Endothelial cell (in vitro differentiated cells): ENCODE measurements around the gene TLN1. TPM values are rescaled to one million over a fixed set of nuclear protein-coding genes. Genes with fewer than 3 reads are reported as not detected.

Experiments used
- DNase-seq: peaks from one replicate; pipeline ENCODE4 v3.0.0; 2021; ENCODE audit warnings: low spot score
- H3K27ac Mint-ChIP-seq: one replicate; pipeline ENCODE4 v1.8.0; 2021; ENCODE audit warnings: mixed read lengths, inconsistent platforms; ENCODE audit not compliant: unreplicated experiment
- H3K27me3 Mint-ChIP-seq: one replicate; pipeline ENCODE4 v1.8.0; 2021; ENCODE audit warnings: mild to moderate bottlenecking, moderate library complexity, mixed read lengths, inconsistent platforms; ENCODE audit not compliant: unreplicated experiment
- H3K36me3 Mint-ChIP-seq: one replicate; pipeline ENCODE4 v1.8.0; 2021; ENCODE audit warnings: mild to moderate bottlenecking, low read depth, mixed read lengths, inconsistent platforms; ENCODE audit not compliant: unreplicated experiment
- H3K4me1 Mint-ChIP-seq: one replicate; pipeline ENCODE4 v1.8.0; 2021; ENCODE audit warnings: mild to moderate bottlenecking, mixed read lengths, inconsistent platforms; ENCODE audit not compliant: unreplicated experiment
- H3K4me3 Mint-ChIP-seq: one replicate; pipeline ENCODE4 v1.8.0; 2021; ENCODE audit warnings: mild to moderate bottlenecking, mixed read lengths, inconsistent platforms; ENCODE audit not compliant: unreplicated experiment
- H3K9me3 Mint-ChIP-seq: one replicate; pipeline ENCODE4 v1.8.0; 2021; ENCODE audit warnings: mixed read lengths, inconsistent platforms; ENCODE audit not compliant: unreplicated experiment
- CTCF ChIP-seq: fragments of 200-600 bp; sonication (generic); IDR thresholded peaks from one replicate; pipeline ENCODE4 v1.5.0; 2021; ENCODE audit warnings: antibody characterized with exemption; ENCODE audit not compliant: unreplicated experiment
- total RNA-seq: library from RNA; stranded (reverse); fragmentation: NEBNext Ultra II Directional; extraction: Animal tissue kit (Norgen Biotek cat#: 25700); gene quantifications from one replicate; pipeline ENCODE4 v1.2.1, GENCODE V29; 2021; ENCODE audit not compliant: unreplicated experiment

Gene TLN1
- total RNA-seq, 1 donor from 2014 or later, result 370 TPM

GRCh38 chr9:35691757-35692301 lies 40.2 kb downstream of the TLN1 start:
- DNase-seq, result peak; percentile 17
- Mint-ChIP-seq H3K4me1 (peaks cover 24% of the 10 kb centered on the region), H3K27me3 (peaks cover 16% of the 10 kb centered on the region), H3K4me3 (peak overlapping the region; percentile 93), H3K27ac (peak overlapping the region; percentile 32), H3K36me3 (peaks cover 21% of the 10 kb centered on the region), H3K9me3 (no peaks in the 10 kb centered on the region)
- no peak for TF ChIP-seq CTCF

DNA sequence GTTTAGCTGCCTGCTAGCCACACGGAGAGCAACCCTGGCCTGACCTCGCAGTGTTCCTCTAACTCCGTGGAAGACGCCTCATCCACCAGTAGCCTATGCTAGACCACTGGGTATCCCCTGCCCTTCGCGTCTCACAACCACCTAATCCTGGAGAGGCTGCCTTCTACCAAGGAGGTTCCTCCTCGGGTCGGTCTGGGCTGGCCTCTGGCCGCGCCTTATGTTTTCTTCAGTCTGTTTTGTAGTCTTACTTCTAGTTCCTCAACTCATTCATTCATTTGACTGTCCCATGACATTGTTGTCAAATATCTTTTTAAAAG lies 40.7 kb downstream of the TLN1 start:
- no peak for DNase-seq
- no peak for TF ChIP-seq CTCF
- peaks cover 16% of the 10 kb centered on the region for H3K36me3 Mint-ChIP-seq
- H3K9me3 Mint-ChIP-seq, result no peaks in the 10 kb centered on the region
- H3K27ac Mint-ChIP-seq, result peak overlapping the region; percentile 95
- peaks cover 26% of the 10 kb centered on the region for H3K4me1 Mint-ChIP-seq
- H3K27me3 Mint-ChIP-seq, result peaks cover 14% of the 10 kb centered on the region
- peak overlapping the region; percentile 93 for H3K4me3 Mint-ChIP-seq

DNA sequence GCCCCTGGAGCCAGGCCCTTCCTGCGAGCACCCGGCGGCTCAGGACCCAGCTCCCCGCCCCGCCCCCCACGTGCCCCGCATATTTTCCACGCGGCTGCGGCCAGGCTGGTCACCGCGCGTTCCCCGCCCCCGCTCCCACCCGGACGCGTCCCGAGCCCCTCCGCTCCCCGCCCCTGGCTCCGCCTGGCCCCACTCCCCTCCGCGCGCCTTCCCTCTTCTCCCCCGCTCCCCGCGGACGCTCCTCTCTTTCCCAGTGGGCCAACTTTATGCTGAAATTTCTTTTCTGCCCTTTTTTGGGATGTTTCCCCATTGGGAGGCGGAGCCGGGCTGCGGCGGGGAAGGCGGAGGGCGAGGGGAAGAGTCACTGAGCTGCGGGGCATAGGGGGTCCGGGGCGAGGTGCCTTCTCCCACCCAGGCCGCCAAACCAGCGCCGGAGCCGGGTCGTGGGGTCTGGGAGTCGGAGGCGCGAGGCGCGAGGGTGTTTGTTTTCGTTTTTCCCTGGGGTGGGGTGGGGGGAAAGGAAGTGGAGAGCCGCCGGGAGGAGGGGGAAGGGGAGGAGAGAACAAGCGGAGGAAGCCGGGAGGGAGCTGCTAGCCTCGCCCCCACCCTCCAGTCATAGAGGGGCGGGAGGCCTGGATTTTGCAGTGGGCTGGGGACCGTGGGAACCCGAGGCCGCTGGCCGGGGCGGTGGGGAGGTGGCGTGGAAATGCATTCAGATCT lies 41.2 kb downstream of the TLN1 start:
- H3K27ac Mint-ChIP-seq, result peak overlapping the region; percentile 95
- H3K4me3 Mint-ChIP-seq, result peak overlapping the region; percentile 93
- peak; percentile 76 for DNase-seq
- no peaks in the 10 kb centered on the region for H3K9me3 Mint-ChIP-seq
- H3K4me1 Mint-ChIP-seq, result peaks cover 26% of the 10 kb centered on the region
- no peak for TF ChIP-seq CTCF
- H3K36me3 Mint-ChIP-seq, result peaks cover 14% of the 10 kb centered on the region
- H3K27me3 Mint-ChIP-seq, result peaks cover 14% of the 10 kb centered on the region

GRCh38 chr9:35690294-35690613 lies 41.7 kb downstream of the TLN1 start:
- peaks cover 14% of the 10 kb centered on the region for H3K36me3 Mint-ChIP-seq
- H3K27me3 Mint-ChIP-seq, result peaks cover 14% of the 10 kb centered on the region
- peak overlapping the region; percentile 87 for H3K4me3 Mint-ChIP-seq
- DNase-seq, result no peak
- H3K9me3 Mint-ChIP-seq, result no peaks in the 10 kb centered on the region
- H3K4me1 Mint-ChIP-seq, result peaks cover 26% of the 10 kb centered on the region
- TF ChIP-seq CTCF, result no peak
- H3K27ac Mint-ChIP-seq, result no peak overlapping the region

DNA sequence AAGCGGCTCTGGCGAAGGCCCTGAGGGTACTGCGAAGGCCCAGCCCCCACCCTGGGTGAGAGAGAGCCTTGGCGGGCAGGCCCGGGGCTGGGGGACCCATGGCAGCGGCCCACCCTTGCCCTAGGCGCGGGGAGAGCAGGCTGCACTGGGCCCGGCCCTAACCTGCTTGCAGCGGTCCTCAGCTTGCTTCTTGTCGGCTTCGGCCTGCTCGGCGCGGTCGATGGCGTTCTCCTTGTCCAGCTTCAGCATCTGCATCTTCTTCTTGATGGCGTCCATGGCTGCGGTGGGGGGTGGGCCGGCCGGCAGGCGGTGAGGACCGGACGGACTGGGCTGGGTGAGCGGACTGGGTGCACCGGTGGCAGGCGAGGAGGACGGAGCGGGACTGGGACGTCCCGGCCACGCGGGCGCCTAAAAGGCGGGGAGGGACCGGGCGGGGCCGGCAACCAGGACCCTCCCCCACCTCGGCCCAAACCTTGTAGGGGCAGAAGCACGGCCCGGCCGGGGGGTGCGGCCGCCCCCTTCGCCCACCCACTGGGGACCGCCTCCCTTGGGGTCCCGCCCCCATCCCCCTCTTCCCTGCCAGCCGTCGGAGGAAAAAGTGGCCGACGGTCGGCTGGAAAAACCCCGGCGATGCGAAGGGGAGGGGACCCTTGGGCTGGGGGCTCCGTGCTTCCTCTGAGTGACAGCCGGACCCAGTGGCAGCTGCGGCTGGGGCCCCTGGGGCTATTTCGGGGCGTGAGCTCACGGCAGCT lies 42.3 kb downstream of the TLN1 start, which contains the start of gene TPM2:
TSS of gene TPM2 (minus strand) at position 384 of the 752 bp plus-strand sequence. CDS start at position 276, 108 bp downstream.
- no peak for TF ChIP-seq CTCF
- Mint-ChIP-seq H3K27ac (peak within 1 kb of the TSS; percentile 95), H3K4me1 (peaks cover 26% of the 10 kb centered on the region), H3K4me3 (peak within 1 kb of the TSS; percentile 93), H3K9me3 (no peaks in the 10 kb centered on the region), H3K36me3 (peaks cover 14% of the 10 kb centered on the region), H3K27me3 (peaks cover 14% of the 10 kb centered on the region)
- DNase-seq, result peak; percentile 76
